Measurements from ENCODE around the gene MRAP. TPM values are rescaled to one million over a fixed set of nuclear protein-coding genes. Genes with fewer than 3 reads are reported as not detected.

MRAP gene
- total RNA-seq (2022), result not detected in 2 replicates
- Bru-seq, nascent RNA, result not detected
- BruChase-seq, experiment 1, labeled RNA remaining after a 6-hour chase, result not detected
- BruChase-seq, experiment 2, labeled RNA remaining after a 2-hour chase, result not detected
- long read RNA-seq, partial matches to known transcripts, result 0 of 1 reads
- long read RNA-seq, other reads (novel, unspliced or antisense), result 1 of 1 reads

GRCh38 chr21:32298658-32299081, at the start of gene MRAP:
TSS of gene MRAP (plus strand) at chr21:32298855. CDS start at chr21:32298972, 117 bp downstream.
- Mint-ChIP-seq H3K9me3 (ENCODE audit: low read depth, unreplicated experiment) (no peaks in the 10 kb centered on the region), H3K4me1 (ENCODE audit: low read depth, unreplicated experiment) (no peaks in the 10 kb centered on the region), H3K36me3 (ENCODE audit: insufficient read depth, unreplicated experiment) (no peaks in the 10 kb centered on the region), H3K27ac (ENCODE audit: unreplicated experiment) (no peak within 1 kb of the TSS), H3K4me3 (ENCODE audit: low read depth, unreplicated experiment) (no peak within 1 kb of the TSS), H3K27me3 (ENCODE audit: unreplicated experiment) (no peaks in the 10 kb centered on the region)
- CTCF ChIA-PET, result interaction anchor here (0.6 kb wide), 1 partner anchor 542 kb away, joined by 3 read pairs; no protein-coding TSS in a partner anchor
- no peak for DNase-seq
- intact Hi-C loops (cut with micrococcal nuclease; ENCODE audit: unreplicated experiment), result no loop called here
- no peak for TF ChIP-seq CTCF (IDR thresholded peaks at IDR 0.05; ENCODE audit: unreplicated experiment)
- BruUV-seq (replicated peaks), result no TSS peak

- Mint-ChIP-seq H3K27ac (ENCODE audit: unreplicated experiment) (no peak overlapping the region), H3K4me3 (ENCODE audit: low read depth, unreplicated experiment) (no peak overlapping the region), H3K36me3 (ENCODE audit: insufficient read depth, unreplicated experiment) (no peaks in the 10 kb centered on the region), H3K4me1 (ENCODE audit: low read depth, unreplicated experiment) (no peaks in the 10 kb centered on the region), H3K9me3 (ENCODE audit: low read depth, unreplicated experiment) (peaks cover 2% of the 10 kb centered on the region), H3K27me3 (ENCODE audit: unreplicated experiment) (peaks cover 81% of the 10 kb centered on the region)
- BruUV-seq (replicated peaks), result no TSS peak
- CTCF ChIA-PET, result no interaction called here
- intact Hi-C loops (cut with micrococcal nuclease; ENCODE audit: unreplicated experiment), result loop anchor here (10.0 kb wide), 1 partner anchor 165 kb away; no protein-coding TSS in a partner anchor
- no peak for DNase-seq
- no peak for TF ChIP-seq CTCF (IDR thresholded peaks at IDR 0.05; ENCODE audit: unreplicated experiment)
Observed at GRCh38 chr21:32249511-32250280, 49.0 kb upstream of the MRAP start.

GRCh38 chr21:32252136-32252535, 46.5 kb upstream of the MRAP start:
- Mint-ChIP-seq H3K4me1 (ENCODE audit: low read depth, unreplicated experiment) (no peaks in the 10 kb centered on the region), H3K9me3 (ENCODE audit: low read depth, unreplicated experiment) (peaks cover 2% of the 10 kb centered on the region), H3K36me3 (ENCODE audit: insufficient read depth, unreplicated experiment) (no peaks in the 10 kb centered on the region), H3K27ac (ENCODE audit: unreplicated experiment) (no peak overlapping the region), H3K27me3 (ENCODE audit: unreplicated experiment) (peaks cover 67% of the 10 kb centered on the region), H3K4me3 (ENCODE audit: low read depth, unreplicated experiment) (no peak overlapping the region)
- no peak for DNase-seq
- CTCF ChIA-PET, result no interaction called here
- intact Hi-C loops (cut with micrococcal nuclease; ENCODE audit: unreplicated experiment), result loop anchor here (10.0 kb wide), 1 partner anchor 167 kb away; no protein-coding TSS in a partner anchor
- no TSS peak for BruUV-seq (replicated peaks)
- no peak for TF ChIP-seq CTCF (IDR thresholded peaks at IDR 0.05; ENCODE audit: unreplicated experiment)

- Mint-ChIP-seq H3K36me3 (ENCODE audit: insufficient read depth, unreplicated experiment) (no peaks in the 10 kb centered on the region), H3K9me3 (ENCODE audit: low read depth, unreplicated experiment) (peaks cover 2% of the 10 kb centered on the region), H3K27ac (ENCODE audit: unreplicated experiment) (no peak overlapping the region), H3K27me3 (ENCODE audit: unreplicated experiment) (peaks cover 56% of the 10 kb centered on the region), H3K4me3 (ENCODE audit: low read depth, unreplicated experiment) (no peak overlapping the region), H3K4me1 (ENCODE audit: low read depth, unreplicated experiment) (peaks cover 7% of the 10 kb centered on the region)
- no peak for TF ChIP-seq CTCF (IDR thresholded peaks at IDR 0.05; ENCODE audit: unreplicated experiment)
- DNase-seq, result no peak
- CTCF ChIA-PET, result no interaction called here
- intact Hi-C loops (cut with micrococcal nuclease; ENCODE audit: unreplicated experiment), result loop anchor here (10.0 kb wide), 1 partner anchor 168 kb away; no protein-coding TSS in a partner anchor
- BruUV-seq (replicated peaks), result no TSS peak
Observed at GRCh38 chr21:32253215-32253641, 45.4 kb upstream of the MRAP start.
